SK-N-SH (cell line): ENCODE data around the gene FBXO31.

Source experiments
- CHD2 ChIP-seq: fragments of 150-350 bp; IDR thresholded peaks from 2 replicates; pipeline ENCODE4 v1.6.1; 2018; ENCODE audit warnings: low read length; ENCODE audit not compliant: partially characterized antibody
- CTCF ChIP-seq: fragments of 200-600 bp; sonication (generic); IDR thresholded peaks from 2 replicates; pipeline ENCODE4 v1.6.1; 2017; ENCODE audit warnings: antibody characterized with exemption, mild to moderate bottlenecking, moderate library complexity
- EZH2phosphoT487 ChIP-seq: fragments of 200-600 bp; sonication (generic); IDR thresholded peaks from 2 replicates; pipeline ENCODE4 v1.6.1; 2017; ENCODE audit warnings: low read depth, mixed run types, mild to moderate bottlenecking, antibody characterized with exemption, moderate library complexity, borderline replicate concordance
- FOSL2 ChIP-seq: IDR thresholded peaks from 2 replicates; pipeline ENCODE4 v1.4.0; 2012; ENCODE audit warnings: low read depth, mild to moderate bottlenecking, moderate library complexity, borderline replicate concordance
- FOXJ3 ChIP-seq: sonication (generic); formaldehyde crosslinking; IDR thresholded peaks from 2 replicates; pipeline ENCODE4 v1.5.1; 2020; ENCODE audit warnings: mild to moderate bottlenecking, missing genetic modification reagents
- FOXM1 ChIP-seq: IDR thresholded peaks from 2 replicates; pipeline ENCODE4 v1.4.0; 2012; ENCODE audit warnings: low read depth, mild to moderate bottlenecking
- MAX ChIP-seq: IDR thresholded peaks from 2 replicates; pipeline ENCODE4 v1.4.0; 2012; ENCODE audit warnings: low read depth
- MEF2A ChIP-seq: IDR thresholded peaks from 2 replicates; pipeline ENCODE4 v1.4.0; 2012; ENCODE audit warnings: low read depth, borderline replicate concordance
- POLR2AphosphoS5 ChIP-seq: IDR thresholded peaks from 2 replicates; pipeline ENCODE4 v1.6.1; 2012; ENCODE audit warnings: low read depth, low read length
- REST ChIP-seq: IDR thresholded peaks from 2 replicates; pipeline ENCODE4 v1.6.1; 2012; ENCODE audit warnings: mild to moderate bottlenecking, low read depth, low read length, moderate library complexity
- RFX5 ChIP-seq: IDR thresholded peaks from 2 replicates; pipeline ENCODE4 v1.6.1; 2012; ENCODE audit warnings: mild to moderate bottlenecking, improper control_type of control experiment, low read length
- TEAD4 ChIP-seq: IDR thresholded peaks from 2 replicates; pipeline ENCODE4 v1.4.0; 2012; ENCODE audit warnings: mild to moderate bottlenecking, borderline replicate concordance; ENCODE audit not compliant: insufficient read depth
- USF2 ChIP-seq: fragments of 150-350 bp; IDR thresholded peaks from 2 replicates; pipeline ENCODE4 v1.6.1; 2017; ENCODE audit warnings: antibody characterized with exemption, low read length, low read depth, borderline replicate concordance

- TF ChIP-seq REST (no peak), RFX5 (no peak), CTCF (no peak), MEF2A (no peak), FOSL2 (no peak), TEAD4 (no peak), USF2 (no peak), POLR2AphosphoS5 (no peak), MAX (no peak), CHD2 (no peak), FOXM1 (no peak), FOXJ3 (CRISPR knock-in tag) (no peak), EZH2phosphoT487 (no peak)
Measured at GRCh38 chr16:87343753-87344050, 39.9 kb downstream of the FBXO31 start.
